Hematopoietic multipotent progenitor cell treated with erythropoietin and hydrocortisone succinate and interleukin-3 and kit ligand, for 6 days (in vitro differentiated cells): ENCODE results near the gene LRGUK.
A peak's percentile ranks its signal among the peaks of the same experiment; 100 is the strongest.
"Not testable (repeated sequence)": the region's sequence is repeated elsewhere in the genome, so short reads cannot be mapped to it uniquely, and the experiment has no call there.

Experiments
- DNase-seq: peaks from one replicate; pipeline ENCODE4 v3.0.0-alpha.2; 2015

The LRGUK gene

DNA sequence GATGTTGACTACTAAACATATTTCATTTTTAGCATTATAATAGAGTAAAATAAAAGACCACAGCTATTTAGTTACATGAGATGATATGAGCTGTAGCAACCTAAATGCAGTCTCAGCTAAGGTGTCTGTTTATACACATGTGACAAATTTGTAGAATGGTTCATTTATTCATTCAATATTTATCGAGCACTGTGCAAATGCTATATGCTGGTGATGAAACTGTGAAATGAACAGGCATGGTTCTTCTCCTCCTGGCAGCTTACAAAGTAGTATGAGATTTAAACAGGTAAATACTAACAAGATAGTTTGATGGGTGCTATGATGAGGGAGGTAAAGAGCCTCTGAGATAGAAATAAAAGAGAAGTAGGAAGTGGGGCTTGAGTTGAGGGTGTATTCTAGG lies 60.8 kb downstream of the LRGUK start:
- no peak for DNase-seq

DNA sequence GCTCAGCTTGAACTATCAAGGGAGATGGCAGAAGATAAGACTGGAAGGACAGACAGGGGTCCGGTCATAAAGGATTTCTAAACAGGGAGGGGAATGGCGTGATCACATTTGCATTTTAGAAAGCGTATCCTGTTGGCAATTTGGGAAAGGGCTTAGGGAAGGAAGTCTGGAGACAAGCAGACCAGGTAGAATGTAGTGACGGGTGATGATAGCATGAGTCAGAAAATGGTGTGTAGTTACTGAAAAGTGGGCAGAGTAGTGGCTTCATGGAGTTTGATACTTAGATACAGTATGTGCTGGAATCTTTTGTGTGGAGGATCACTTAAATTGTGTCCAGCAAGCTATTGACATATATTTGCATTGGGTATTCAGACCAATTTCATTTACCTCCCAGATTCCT lies 61.2 kb downstream of the LRGUK start:
- DNase-seq = no peak

DNA sequence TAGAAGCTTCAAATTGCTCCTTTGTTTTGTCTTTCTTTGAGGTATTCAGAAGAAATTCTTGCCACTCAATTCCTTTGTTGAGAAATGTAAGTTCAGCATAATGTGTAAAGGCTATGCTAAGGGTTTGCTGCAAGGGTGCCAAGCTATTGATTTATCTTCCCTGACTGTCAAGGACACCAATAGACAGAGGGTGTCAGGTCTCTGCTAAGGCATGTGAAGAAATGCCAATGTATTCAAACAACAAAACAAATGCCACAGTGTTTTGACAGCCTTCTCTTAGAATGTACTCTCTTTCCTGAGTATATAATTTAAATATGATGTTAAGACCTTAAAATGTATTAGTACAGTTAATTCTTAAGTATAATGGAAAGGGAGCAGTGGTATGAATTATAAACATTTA lies 62.4 kb downstream of the LRGUK start:
- no peak for DNase-seq

DNA sequence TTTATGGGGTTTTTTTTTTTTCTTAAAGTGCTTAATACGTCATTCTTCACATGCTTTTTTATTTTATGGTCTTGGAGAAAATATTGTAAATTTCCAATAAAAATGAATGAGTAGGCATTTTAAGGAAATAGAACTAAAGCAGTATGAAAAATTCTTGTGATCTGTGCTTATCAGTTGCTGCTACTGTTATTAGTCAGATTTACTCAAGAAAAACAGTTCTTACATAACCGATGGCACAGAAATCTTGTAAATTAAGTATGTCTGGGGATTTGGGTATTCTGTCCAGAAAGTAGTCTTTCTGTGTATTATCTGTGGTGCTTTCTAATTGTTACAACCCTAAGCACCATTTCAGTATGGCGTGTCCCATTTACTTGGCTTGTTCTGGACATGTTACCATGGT lies 64.7 kb downstream of the LRGUK start:
- DNase-seq = no peak

DNA sequence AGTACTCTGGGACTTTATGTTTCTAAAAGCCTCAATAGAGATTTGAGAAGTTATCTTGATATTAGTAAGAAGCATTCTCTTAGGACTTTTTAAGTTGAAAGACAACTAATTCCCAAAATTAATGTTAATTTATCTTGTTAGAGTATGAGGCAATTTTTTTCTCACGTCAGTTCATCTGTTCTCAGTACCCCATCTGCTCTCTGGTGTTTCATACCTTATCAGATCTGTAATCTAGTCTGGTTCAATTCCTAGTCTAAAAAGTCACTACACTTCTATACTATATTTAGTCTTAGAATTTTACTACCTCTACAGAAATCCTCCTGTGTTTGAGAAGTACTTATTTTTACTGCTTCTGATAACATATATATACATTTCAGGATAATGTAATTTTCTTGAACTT lies 66.1 kb downstream of the LRGUK start:
- no peak for DNase-seq

DNA sequence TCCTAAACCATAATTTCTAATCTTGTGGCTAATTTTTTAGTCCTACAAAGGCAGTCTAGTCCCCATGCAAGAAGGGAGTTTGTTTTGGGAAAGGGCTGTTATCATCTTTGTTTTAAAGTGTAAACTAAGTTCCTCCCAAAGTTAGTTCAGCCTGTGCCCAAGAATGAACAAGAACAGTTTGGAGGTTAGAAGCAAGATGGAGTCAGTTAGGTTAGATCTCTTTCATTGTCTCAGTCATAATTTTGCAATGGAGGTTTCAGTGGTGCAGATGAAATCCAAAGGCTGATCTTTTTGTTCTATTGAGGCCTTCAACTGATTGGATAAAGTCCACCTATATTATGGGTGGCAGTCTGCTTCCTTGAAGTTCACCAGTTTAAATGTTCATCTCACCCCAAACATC lies 68.1 kb downstream of the LRGUK start:
- DNase-seq = no peak

DNA sequence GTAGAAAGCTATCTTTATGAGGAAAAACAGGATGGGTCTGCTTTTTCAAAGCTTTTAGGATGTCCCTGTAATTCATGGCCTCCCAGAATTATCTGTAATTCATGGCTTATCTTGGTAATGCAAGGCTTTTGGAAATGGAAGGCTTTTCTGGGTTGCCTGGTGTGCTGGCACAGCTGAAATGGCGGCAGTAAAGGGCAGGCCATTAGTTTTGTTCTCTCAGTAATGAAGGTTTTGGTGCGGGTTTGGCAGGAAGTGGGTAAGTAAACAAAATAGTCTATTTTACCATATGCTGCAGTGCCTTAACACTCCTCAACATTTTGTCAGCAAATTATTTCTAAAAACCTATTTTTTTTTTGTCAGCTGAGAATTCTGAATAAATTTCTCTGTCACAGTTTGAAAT lies 69.3 kb downstream of the LRGUK start:
- DNase-seq = no peak

DNA sequence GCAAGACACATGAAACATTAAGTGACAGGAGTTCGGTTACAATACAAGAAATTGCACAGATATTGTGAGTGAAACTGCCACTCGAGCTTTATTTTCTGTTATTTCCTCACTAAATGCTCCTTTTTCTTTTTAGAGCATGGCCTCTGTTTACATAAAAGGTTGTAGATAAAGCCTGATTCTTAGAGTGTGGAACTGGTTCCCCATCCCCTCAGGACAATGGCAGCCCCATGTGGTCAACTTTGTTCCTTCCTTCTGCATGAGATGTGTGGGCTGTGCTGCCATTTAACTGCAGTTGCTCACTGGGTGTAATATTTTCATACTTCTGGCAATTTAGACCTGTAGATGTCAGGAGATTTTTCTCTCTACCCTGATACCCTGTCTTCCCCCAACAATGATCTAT lies 70.2 kb downstream of the LRGUK start:
- no peak for DNase-seq

DNA sequence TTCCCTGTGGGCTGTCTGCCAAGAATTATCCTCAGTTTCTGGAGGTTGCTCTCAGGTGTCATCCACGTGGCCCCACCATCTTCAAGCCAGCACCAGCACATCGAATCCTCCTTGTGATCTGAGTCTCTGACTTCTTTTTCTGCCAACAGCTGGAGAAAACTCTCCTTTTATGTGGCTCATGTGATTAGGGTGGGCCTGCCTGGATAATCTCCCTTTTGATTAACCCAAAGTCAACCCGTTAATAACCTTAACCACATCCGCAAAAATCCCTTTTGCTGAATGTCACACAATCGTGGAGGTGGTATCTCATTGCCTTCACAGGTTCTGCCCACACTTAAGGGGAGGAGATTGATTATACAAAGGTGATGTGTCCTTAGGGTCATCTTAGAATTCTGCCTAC lies 73.8 kb downstream of the LRGUK start:
- DNase-seq = no peak

DNA sequence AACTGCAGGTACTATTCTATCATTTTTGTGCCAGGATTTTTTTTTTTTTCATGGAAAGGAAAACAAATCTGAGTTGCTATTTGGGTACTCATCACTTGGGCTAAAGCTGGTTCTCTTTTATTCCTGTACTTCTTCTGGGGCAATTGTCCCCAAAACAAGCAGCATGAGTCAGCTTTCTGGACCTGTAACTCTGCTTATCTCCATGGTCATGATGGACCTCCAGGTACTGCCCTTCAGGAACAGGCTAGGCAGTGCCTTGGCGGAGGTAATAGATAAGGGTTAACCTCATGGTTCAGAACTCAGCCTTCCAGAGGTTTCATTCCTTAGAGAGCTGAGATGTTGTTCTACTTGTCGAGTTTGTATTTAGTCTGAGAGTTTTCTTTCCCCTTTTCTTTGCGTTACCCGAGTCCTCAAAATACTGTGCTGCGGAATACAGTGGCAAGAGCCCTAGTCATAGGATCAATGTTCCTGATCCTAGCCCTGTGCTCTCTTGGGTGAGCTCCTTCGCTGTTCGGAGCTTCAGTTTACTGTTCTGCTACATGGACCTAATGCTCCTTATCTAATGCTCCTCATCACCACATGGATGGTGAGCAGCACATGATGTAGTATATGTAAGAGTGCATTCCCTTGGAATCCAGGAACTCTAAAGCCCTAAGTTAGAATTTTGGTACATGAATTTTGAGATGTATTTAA lies 74.6 kb downstream of the LRGUK start:
- no peak for DNase-seq

DNA sequence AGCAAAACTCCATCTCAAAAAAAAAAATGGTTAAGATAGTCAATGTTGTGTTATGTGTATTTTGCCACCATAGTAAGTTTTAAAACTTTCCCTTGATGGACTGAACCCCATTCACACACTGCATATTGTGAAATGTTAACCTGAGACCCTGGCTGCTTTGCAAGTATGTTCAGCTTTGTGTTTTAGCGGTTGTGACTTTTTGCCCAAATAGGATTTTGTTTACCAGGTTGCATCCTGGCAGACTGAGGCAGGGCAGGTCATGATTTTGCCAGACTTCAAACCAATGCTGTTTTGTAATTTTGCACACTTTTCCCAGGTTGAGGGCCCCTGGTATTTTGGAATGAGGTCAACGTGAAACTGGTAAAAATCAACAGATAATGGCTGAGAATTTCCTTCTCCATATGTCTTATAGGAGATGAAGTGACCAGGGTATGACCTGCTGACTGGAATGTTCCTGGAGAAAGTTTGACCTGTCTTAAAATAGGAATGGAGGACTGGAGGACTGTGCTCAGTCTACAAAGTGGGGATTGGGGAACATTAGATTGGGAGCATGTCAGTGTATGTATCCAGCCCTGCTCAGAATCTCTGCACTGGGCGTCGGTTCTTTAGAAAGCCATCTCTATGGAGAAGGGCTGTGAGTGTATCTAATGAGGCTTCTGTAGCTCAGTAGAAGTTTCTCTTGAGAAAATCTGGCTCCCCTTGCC lies 76.2 kb downstream of the LRGUK start:
- DNase-seq = no peak

DNA sequence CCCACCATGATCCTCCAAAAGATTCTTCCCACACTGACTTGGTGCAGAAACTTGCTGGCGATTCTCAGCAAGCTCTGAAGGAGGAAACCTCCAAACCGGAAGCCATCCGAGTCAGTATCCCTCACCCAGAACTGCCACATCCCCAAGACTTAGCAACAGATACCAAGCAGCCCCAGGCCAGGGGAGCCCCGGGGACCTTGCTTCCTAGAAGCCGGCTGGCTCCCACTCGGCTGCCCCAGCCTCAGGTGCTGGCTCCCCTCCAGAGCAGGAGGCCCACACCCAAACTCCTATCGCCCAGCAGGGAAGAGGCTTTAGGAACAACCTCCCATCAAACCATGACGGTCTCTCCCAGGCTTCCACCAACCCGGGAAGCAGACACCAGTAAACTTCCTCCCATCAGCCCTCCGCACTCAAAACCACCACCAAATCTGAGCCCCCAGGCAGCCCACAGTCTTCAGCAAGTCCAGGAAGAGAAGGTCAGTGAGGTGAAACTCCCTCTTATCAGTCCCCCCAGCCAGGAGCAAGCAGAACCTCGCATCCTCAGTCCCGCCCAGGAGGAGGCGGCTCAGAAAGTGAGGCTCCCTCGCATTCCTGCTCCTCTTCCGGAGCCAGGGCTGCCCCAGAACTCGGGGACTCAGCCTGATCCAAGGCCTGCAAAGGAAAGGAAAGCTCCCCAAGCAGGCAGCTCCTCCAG lies 82.3 kb downstream of the LRGUK start:
- no peak for DNase-seq

DNA sequence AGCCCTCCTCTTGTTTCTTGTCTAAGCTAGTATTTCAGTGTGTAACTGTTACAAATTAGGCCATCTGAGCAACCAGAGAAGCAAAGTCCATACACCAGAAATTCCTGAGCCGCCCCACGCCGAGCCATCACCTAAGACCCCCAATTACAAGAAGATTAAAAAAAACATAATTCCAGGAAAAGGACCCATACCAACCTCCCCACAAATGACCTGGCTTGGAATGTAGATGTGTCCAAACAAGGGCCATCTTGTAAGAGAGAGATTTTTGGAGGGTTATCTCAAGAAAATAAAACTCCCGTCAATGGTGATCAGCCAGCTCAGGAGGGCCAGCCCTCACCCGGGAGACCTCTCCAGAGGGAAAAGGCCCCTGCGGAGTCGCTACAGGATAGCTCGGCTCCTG lies 83.1 kb downstream of the LRGUK start:
- DNase-seq = no peak

DNA sequence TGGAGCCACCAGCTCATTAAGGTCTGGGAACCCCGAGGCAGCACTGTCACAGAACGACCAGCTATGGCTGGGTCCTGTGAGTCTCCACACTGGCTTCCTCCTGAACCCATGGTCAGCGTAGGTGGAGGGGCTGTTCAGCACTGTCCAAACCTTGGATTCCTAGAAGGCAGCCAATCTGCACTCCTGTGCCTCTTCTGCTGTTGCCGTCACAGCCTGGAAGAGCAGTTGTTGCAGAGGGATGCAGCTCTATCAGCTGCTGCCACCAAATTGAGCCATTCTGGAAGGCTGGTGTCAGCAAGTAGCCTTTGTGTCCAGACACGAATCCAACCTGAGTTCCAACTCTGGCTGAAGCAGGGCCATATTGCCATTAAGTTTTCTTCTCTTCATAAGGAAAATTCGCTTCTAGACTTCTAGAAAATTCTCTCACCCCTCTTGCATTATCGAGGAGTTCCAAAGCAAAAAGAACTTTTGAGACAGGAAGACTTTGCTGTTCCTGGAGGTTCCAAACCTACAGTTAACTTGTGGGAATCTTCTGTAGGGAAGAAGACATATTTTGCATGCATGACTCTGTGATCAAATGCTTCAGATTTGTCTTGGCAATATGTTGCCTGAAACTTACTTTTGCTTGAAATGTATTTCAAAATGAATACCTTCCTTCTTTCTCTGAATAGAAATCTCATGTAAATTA lies 84.0 kb downstream of the LRGUK start:
- DNase-seq = no peak

DNA sequence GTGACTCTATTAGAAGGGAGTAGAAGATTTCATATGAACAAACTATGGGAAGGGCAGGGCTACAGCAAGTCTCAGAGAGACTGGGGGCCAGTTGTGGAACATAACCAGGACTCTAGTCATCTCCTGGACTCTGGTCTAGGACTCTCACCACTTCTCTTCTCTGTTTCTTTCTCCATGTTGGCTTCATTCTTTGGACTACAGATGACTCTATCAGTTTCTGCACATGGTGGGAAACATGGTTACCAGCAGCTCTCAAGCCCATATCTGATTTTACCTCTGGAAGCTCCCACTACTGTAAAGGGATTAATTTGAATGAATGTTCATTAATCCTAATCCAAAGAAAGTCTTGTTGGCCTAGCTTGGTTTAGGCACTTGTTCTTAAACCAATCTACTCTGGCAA lies 84.7 kb downstream of the LRGUK start:
- DNase-seq = no peak

DNA sequence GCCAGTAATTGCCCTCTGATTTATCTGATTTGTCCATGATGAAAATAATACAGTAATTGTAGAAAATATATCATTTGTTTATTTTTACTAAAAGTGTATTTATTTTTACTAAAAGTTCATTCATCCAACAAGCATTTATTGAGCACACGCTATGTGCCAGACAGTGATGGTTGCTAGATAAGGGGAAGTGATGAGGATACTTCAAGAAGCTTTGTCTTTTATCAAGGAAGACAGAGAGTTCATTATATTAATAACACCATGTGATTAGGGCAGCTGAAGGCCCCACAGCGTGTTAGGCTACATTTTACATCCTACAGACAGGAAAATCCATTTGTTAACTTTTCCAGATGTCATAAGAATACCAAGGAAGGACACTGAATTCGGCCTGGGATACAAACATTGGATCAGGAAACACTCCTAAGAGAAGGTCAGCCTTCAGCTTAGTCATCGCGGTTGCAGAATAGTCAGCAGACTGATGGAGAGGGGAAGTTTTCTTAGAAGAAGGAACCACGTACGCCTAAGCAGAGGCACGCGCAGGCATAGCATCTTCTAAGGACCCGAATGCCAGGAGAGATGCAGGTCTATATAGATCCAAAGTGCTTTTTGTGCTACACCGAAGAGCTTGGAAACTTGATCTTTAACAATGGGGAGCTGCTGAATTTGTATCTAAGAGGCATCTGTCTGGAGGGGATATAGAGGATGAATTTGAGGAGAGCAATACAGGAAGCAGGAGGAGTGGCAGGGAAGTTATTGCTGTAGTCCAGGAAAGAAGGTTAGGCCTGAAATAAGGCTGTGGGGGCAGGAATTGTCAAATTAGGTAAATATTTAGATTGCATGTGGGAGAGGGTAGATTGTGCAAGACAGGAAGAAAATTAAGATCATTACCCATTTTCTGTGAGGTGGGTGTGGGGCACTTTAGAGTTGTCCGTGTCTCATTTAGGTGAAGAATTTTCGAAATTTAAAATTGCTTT lies 85.7 kb downstream of the LRGUK start:
- peak; percentile 5 for DNase-seq

DNA sequence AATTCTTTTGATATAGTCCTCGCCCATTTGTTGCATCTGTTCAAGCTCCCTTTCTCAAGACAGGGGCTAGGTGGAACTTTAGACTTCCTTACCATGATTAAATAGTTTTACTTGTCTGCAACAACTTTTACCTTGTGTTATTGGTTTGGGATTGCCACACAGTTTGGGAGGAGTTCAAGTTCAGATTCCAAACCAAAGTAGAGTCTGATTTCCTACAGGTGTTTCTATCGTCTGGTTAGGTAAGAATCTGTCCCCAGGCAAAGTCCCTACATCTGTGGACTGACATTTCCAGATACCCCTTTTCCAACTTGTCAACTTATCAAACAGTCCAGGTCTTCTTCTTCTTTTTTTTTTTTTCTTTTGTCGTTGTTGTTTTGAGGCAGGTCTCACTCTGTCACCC lies 93.1 kb downstream of the LRGUK start:
- DNase-seq = no peak

DNA sequence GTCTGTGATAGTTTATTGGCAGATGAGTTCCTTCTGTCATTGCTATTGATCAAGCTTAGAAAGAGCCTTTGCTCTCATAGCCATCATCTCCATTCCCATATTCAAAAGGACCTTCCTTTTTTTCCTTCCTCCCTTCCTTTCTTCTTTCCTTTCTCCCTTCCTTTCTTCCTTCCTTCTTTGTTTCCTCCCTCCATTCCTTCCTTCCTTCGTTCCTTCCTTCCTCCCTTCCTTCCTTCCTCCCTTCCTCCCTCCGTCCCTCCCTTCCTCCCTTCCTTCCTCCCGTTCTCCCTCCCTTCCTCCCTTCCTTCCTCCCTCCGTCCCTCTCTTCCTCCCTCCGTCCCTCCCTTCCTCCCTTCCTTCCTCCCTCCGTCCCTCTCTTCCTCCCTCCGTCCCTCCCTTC lies 104.2 kb downstream of the LRGUK start:
- not testable (repeated sequence) for DNase-seq

DNA sequence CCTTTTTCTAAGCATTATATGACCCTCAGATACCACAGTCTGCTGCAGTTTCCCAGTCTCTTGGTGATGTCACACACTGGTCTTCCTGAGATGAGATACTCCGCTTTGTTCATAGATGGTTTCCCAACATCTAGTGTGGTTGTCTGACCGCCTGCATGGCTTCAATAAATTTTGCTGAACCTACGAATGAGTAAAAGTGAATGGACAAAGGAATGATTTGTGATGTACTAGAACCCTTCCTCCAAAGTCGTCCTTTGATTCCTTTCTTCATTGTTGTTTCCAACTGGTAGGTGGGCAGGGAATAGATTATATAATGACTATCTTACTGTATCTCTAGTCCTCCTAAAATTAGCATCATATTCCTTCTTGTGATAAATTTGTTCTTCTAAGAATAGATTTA lies 107.1 kb downstream of the LRGUK start:
- no peak for DNase-seq

DNA sequence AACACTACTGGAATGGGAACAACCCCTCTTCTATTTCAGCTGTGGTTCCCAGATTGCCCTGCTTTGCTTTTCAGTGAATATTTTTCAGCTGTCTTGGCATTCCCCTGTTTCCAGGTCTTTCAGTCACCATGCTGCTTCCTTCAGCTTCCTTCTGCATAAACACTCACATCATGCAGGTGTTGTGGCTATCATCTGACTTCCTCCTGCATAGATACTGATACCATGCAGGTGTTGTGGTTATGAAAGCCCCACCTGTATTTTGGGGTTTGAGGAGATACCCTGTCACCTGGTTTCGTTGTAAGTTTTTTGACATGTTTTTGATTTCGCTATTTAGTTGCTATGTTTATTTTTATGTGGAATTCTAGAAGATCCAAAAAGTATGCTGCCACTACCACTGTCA lies 118.1 kb downstream of the LRGUK start:
- DNase-seq = no peak

DNA sequence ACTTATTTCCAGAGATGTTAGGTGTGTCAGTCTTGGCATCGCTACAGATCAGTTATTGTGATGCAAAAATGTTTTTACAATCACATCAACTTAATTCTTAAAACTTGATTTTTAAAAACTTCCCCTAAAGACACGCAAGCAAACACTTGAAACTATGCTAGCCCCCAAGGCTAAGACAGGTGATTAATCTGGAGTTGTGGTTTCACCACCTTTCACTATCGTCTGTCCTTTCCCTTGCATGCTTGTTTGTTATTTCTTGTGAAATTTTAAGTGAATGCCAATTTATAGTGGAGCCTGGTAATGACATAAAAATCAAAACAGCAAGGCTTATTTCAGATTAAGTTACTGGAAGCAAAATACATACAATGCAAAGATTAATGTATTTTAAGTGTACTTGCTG lies 119.2 kb downstream of the LRGUK start:
- no peak for DNase-seq

DNA sequence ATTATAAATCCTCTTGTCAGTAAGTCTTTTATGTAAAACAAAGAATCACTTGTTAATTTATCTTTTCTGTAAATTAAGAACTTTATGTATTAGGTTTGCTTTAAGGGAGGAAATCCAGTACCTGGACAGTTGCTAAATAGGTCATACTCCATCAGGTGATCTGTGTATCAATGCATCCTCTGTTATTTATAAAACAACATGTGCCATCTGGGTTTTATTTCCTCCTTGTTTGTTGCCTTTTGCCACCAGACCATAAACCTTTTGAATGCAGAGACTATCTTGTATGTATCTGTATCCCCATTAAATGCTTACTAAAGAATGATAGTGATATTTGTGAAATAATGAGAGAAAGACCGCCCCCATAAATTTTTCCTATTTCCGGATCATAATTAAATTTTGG lies 119.6 kb downstream of the LRGUK start:
- DNase-seq = no peak

DNA sequence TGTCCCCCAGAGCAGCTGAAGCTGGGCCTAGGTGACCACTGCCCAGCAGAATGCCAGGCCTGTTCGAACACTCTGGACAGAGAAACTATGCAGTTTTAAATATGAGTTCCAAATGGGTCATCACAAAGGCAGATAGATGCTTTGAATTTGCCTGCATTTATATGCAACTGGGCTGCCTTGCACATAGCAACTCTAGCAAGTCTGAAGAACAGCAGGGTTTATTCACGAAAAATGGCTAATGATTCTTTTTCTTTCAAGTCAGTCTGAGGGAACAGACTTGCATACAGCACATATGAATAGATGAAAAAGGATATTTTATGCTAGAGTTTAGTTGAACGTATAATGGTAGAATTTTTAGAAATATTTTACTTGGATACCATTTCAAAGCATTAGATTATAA lies 121.1 kb downstream of the LRGUK start:
- DNase-seq = no peak
